Erythroblast (primary cell): ENCODE measurements around the gene SLC25A26.
"Not testable (repeated sequence)": the region's sequence is repeated elsewhere in the genome, so short reads cannot be mapped to it uniquely, and the experiment has no call there.

Experiments
- DNase-seq, 2 experiments: peaks; one replicate each; lab custom pipeline; 2025; lab: John Stamatoyannopoulos, UW
- GATA1 ChIP-seq: IDR thresholded peaks from 2 replicates; pipeline ENCODE4 v1.6.1; 2011; ENCODE audit warnings: low read depth, mild to moderate bottlenecking, control low read depth, low read length, moderate library complexity
- POLR2A ChIP-seq: IDR thresholded peaks from 2 replicates; pipeline ENCODE4 v1.6.1; 2011; ENCODE audit warnings: mild to moderate bottlenecking, low read length

SLC25A26 gene

GRCh38 chr3:66267031-66267430 lies 46.2 kb downstream of the SLC25A26 start:
- TF ChIP-seq GATA1 (no peak), POLR2A (no peak)
- DNase-seq = no peak

GRCh38 chr3:66267906-66268305 lies 47.1 kb downstream of the SLC25A26 start:
- no peak for TF ChIP-seq GATA1
- TF ChIP-seq POLR2A = no peak
- DNase-seq = no peak

DNA sequence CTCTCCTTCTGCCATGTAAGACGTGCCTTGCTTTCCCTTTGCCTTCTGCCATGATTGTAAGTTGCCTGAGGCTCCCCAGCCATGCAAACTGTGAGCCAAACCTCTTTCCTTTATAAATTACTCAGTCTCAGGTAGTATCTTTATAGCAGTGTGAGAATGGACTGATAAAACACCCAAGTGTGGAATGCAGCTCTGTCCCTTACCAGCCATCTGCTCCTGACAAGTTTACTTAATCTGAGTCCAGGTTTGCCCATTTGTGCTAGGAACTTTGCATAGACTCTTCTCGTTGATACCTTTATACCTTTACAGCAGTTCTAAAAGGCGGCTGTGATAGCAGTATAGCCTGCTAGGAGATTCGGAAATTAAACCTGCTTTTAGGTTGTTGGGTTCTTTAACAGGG lies 48.1 kb downstream of the SLC25A26 start:
- TF ChIP-seq POLR2A (no peak), GATA1 (no peak)
- no peak for DNase-seq

- no peak for DNase-seq
- no peak for TF ChIP-seq POLR2A
- no peak for TF ChIP-seq GATA1
Measured at GRCh38 chr3:66269411-66269810, 48.6 kb downstream of the SLC25A26 start.

DNA sequence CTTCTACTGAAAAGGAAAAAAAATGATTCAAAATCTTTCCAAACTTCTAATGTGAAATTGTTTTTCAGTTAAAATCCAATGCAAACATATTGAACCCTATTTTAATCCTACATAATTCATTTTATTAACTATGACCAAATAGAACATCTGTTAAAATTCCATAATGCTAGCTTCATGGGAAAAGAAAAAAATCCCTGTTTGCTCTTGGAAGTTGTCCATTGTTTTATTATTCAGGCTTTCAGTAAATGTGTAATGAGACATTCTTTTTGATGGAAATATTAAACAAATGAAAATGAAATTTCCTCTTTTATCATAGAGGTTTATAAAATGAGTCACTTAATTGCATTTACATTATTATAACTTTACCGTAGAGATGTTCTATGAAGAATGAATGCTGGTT lies 49.5 kb downstream of the SLC25A26 start:
- no peak for DNase-seq
- no peak for TF ChIP-seq GATA1
- no peak for TF ChIP-seq POLR2A

- no peak for TF ChIP-seq GATA1
- TF ChIP-seq POLR2A = no peak
- DNase-seq = no peak
Measured at GRCh38 chr3:66270701-66271100, 49.9 kb downstream of the SLC25A26 start.

DNA sequence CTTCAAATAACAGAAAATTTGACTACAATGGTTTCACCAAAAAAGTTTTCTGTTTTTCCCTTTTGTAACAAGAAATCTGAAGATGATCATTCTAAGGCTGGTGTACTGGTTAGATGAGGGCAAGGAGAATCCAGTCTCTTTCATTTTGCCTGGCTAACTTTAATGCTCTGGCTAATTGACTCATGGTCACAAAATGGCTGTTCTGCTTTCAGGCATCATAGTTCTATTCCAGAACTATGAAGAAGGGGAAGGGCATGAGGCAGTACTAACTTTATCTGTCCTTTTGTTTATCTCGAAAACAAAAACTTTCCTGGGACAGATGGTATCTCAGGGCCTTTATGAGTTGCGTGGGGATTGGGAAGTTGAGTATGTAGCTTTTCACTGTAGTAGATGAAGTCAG lies 50.4 kb downstream of the SLC25A26 start:
- no peak for TF ChIP-seq GATA1
- TF ChIP-seq POLR2A = no peak
- no peak for DNase-seq

GRCh38 chr3:66272016-66272415 lies 51.2 kb downstream of the SLC25A26 start:
- TF ChIP-seq GATA1 (no peak), POLR2A (no peak)
- no peak for DNase-seq

DNA sequence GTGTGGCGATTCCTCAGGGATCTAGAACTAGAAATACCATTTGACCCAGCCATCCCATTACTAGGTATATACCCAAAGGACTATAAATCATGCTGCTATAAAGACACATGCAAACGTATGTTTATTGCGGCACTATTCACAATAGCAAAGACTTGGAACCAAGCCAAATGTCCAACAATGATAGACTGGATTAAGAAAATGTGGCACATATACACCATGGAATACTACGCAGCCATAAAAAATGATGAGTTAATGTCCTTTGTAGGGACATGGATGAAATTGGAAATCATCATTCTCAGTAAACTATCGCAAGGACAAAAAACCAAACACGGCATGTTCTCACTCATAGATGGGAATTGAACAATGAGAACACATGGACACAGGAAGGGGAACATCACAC lies 54.0 kb downstream of the SLC25A26 start:
- not testable (repeated sequence) for DNase-seq

DNA sequence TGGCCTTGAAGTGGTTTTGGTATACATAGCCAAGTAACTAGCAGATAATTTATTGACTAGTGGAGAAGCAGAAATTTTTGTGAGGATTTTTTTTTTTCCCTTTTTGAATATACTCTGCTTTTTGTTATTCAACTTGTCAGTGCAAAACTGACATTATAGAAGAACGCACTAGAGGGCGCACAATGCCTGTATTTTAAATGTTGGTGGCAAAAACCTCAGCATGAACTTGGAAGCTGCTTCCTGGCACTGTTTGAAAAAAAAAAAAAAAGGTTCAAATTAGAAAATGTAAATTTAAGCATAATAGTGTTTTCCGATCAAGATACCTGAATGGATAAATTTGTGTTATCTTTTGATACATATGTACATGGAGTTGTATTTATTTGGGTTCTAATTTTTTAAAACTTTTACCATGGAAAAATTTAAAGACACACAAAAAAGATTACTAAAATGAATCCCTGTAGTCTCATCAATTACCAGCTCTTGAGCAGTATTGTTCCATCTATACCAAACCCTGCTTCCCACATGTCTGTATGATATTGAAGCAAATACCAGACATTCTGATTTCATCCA lies 56.0 kb downstream of the SLC25A26 start:
- DNase-seq = peak; percentile 60 to 76
- TF ChIP-seq POLR2A (no peak), GATA1 (no peak)

DNA sequence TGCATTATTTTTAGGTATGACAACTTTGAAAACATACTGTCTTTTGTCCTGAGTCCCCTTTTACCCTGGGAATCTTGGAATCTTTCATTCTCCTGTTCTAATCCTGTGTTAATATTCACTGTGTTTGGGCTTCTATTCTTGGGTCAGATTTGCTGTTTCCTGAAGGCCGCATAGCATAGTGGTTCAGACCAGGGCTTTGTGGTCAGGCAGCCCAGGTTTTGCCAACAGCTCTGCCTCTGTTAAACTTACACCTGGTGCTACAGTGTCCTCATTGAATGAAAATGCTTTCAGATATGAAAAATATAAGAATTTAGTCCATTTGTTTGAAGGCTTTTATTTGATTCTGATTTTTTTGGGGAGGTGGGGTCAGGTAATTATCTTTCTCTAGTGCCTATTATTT lies 58.4 kb downstream of the SLC25A26 start:
- no peak for DNase-seq
- TF ChIP-seq POLR2A (no peak), GATA1 (no peak)

- TF ChIP-seq GATA1 = no peak
- TF ChIP-seq POLR2A = no peak
- DNase-seq = no peak
Measured at GRCh38 chr3:66280304-66280703, 59.5 kb downstream of the SLC25A26 start.

- DNase-seq = not testable (repeated sequence)
Measured at GRCh38 chr3:66291922-66292321, 71.1 kb downstream of the SLC25A26 start.

- no peak for DNase-seq
- no peak for TF ChIP-seq GATA1
- no peak for TF ChIP-seq POLR2A
Measured at GRCh38 chr3:66297260-66297873, 76.6 kb downstream of the SLC25A26 start.

GRCh38 chr3:66297900-66298299 lies 77.1 kb downstream of the SLC25A26 start:
- no peak for DNase-seq

More at GRCh38 chr3:66297900-66298299, 77.1 kb downstream of the SLC25A26 start:
- TF ChIP-seq GATA1 = no peak
- no peak for TF ChIP-seq POLR2A
